ENCODE measurements around the gene SIRT3. TPM values are rescaled to one million over a fixed set of nuclear protein-coding genes. Genes with fewer than 3 reads are reported as not detected.

The SIRT3 gene
- total RNA-seq, 1 experiment from 2014 or later, result 13.6 TPM

GRCh38 chr11:236774-237767 lies 929 bp upstream of the SIRT3 start, which contains the start of gene PSMD13:
TSS of gene PSMD13 (plus strand) at chr11:236976. CDS start at chr11:237050, 74 bp downstream.
- peak within 1 kb of the TSS; percentile 95 for H3K4me3 ChIP-seq (ENCODE audit: low read depth, low read length, poor library complexity, severe bottlenecking)
- peaks cover 12% of the 10 kb centered on the region for H3K4me1 ChIP-seq (ENCODE audit: insufficient read depth, low read length, poor library complexity, severe bottlenecking)
- ChIA-PET POLR2A (ENCODE audit: low non-redundant PET) (no interaction called here), CTCF (interaction anchor here (0.6 kb wide), 1 partner anchor 482 kb away, joined by 3 read pairs; no protein-coding TSS in a partner anchor)
- peak; percentile 91 for DNase-seq (ENCODE audit: low spot score)
- H3K27me3 ChIP-seq (replicated peaks; ENCODE audit: insufficient read depth, low read depth, low read length, poor library complexity), result no peaks in the 10 kb centered on the region
- intact Hi-C loops (cut with micrococcal nuclease; ENCODE audit: unreplicated experiment), result no loop called here
- peaks cover 11% of the 10 kb centered on the region for H3K36me3 ChIP-seq (ENCODE audit: insufficient read depth, low read length, poor library complexity, severe bottlenecking)
- no peak for TF ChIP-seq EZH2 (IDR thresholded peaks at IDR 0.05; ENCODE audit: borderline replicate concordance, low read depth, low read length, poor library complexity, severe bottlenecking)
- TF ChIP-seq, protein P1, sequence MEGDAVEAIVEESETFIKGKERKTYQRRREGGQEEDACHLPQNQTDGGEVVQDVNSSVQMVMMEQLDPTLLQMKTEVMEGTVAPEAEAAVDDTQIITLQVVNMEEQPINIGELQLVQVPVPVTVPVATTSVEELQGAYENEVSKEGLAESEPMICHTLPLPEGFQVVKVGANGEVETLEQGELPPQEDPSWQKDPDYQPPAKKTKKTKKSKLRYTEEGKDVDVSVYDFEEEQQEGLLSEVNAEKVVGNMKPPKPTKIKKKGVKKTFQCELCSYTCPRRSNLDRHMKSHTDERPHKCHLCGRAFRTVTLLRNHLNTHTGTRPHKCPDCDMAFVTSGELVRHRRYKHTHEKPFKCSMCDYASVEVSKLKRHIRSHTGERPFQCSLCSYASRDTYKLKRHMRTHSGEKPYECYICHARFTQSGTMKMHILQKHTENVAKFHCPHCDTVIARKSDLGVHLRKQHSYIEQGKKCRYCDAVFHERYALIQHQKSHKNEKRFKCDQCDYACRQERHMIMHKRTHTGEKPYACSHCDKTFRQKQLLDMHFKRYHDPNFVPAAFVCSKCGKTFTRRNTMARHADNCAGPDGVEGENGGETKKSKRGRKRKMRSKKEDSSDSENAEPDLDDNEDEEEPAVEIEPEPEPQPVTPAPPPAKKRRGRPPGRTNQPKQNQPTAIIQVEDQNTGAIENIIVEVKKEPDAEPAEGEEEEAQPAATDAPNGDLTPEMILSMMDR (conservative IDR thresholded peaks at IDR 0.05; ENCODE audit: low read depth, low read length), result no peak
- H3K27ac ChIP-seq (ENCODE audit: low read depth, low read length, poor library complexity, severe bottlenecking), result peak within 1 kb of the TSS; percentile 78
- BruUV-seq (replicated peaks), result TSS peak; percentile 51
- H3K9me3 ChIP-seq (ENCODE audit: low read depth, low read length, poor library complexity, severe bottlenecking), result no peaks in the 10 kb centered on the region

DNA sequence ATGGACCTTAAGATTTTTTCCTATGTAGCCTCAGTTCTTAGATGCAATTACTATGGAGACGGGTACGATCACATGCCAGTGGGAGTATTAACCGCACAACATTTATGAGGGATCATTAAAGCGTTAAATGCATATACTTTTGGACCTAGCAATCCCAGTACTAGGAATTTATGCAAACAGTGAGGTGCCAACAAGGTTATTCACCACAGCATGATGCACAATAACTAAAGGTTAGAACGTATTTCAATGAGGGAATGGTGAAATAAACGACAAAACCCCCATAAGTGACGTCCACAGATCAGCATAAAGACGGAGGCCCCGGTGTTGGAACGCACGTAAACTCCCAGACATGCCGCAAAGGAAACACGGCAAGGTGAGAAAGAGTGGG lies 539 bp downstream of the SIRT3 start:
- ChIA-PET CTCF (no interaction called here), POLR2A (ENCODE audit: low non-redundant PET) (no interaction called here)
- H3K9me3 ChIP-seq (ENCODE audit: low read depth, low read length, poor library complexity, severe bottlenecking), result no peaks in the 10 kb centered on the region
- no peaks in the 10 kb centered on the region for H3K27me3 ChIP-seq (replicated peaks; ENCODE audit: insufficient read depth, low read depth, low read length, poor library complexity)
- no TSS peak for BruUV-seq (replicated peaks)
- H3K4me3 ChIP-seq (ENCODE audit: low read depth, low read length, poor library complexity, severe bottlenecking), result peak overlapping the region; percentile 95
- TF ChIP-seq, protein P1 (conservative IDR thresholded peaks at IDR 0.05; ENCODE audit: low read depth, low read length), result no peak
- peaks cover 7% of the 10 kb centered on the region for H3K36me3 ChIP-seq (ENCODE audit: insufficient read depth, low read length, poor library complexity, severe bottlenecking)
- intact Hi-C loops (cut with micrococcal nuclease; ENCODE audit: unreplicated experiment), result no loop called here
- peak; percentile 42 for DNase-seq (ENCODE audit: low spot score)
- peaks cover 12% of the 10 kb centered on the region for H3K4me1 ChIP-seq (ENCODE audit: insufficient read depth, low read length, poor library complexity, severe bottlenecking)
- H3K27ac ChIP-seq (ENCODE audit: low read depth, low read length, poor library complexity, severe bottlenecking), result peak overlapping the region; percentile 73

GRCh38 chr11:235180-235579 lies 962 bp downstream of the SIRT3 start:
- TSS peak; percentile 62 for BruUV-seq (replicated peaks)
- H3K4me3 ChIP-seq (ENCODE audit: low read depth, low read length, poor library complexity, severe bottlenecking), result peak overlapping the region; percentile 95
- POLR2A ChIA-PET (ENCODE audit: low non-redundant PET), result no interaction called here
- H3K36me3 ChIP-seq (ENCODE audit: insufficient read depth, low read length, poor library complexity, severe bottlenecking), result peaks cover 7% of the 10 kb centered on the region
- CTCF ChIA-PET, result no interaction called here
- H3K27me3 ChIP-seq (replicated peaks; ENCODE audit: insufficient read depth, low read depth, low read length, poor library complexity), result no peaks in the 10 kb centered on the region
- no peaks in the 10 kb centered on the region for H3K9me3 ChIP-seq (ENCODE audit: low read depth, low read length, poor library complexity, severe bottlenecking)
- peaks cover 12% of the 10 kb centered on the region for H3K4me1 ChIP-seq (ENCODE audit: insufficient read depth, low read length, poor library complexity, severe bottlenecking)
- peak overlapping the region; percentile 73 for H3K27ac ChIP-seq (ENCODE audit: low read depth, low read length, poor library complexity, severe bottlenecking)
- TF ChIP-seq, protein P1 (conservative IDR thresholded peaks at IDR 0.05; ENCODE audit: low read depth, low read length), result no peak
- no peak for TF ChIP-seq EZH2 (IDR thresholded peaks at IDR 0.05; ENCODE audit: borderline replicate concordance, low read depth, low read length, poor library complexity, severe bottlenecking)
- no peak for DNase-seq (ENCODE audit: low spot score)
- intact Hi-C loops (cut with micrococcal nuclease; ENCODE audit: unreplicated experiment), result no loop called here
